ENCODE measurements around the gene SRD5A1. TPM values are rescaled to one million over a fixed set of nuclear protein-coding genes. Genes with fewer than 3 reads are reported as not detected.

The SRD5A1 gene
- polyA plus RNA-seq, 1 experiment = 20.9 TPM

- ChIA-PET POLR2A (no interaction called here), CTCF (no interaction called here)
- DNase-seq (ENCODE audit: low read depth) = no peak
- TF ChIP-seq CTCF (IDR thresholded peaks at IDR 0.05; ENCODE audit: insufficient read depth, low read depth, low read length) = no peak
- no peaks in the 10 kb centered on the region for H3K36me3 ChIP-seq (ENCODE audit: control insufficient read depth, insufficient read depth, low read length)
- no peaks in the 10 kb centered on the region; the same call in 1 of the 2 replicates for H3K27me3 ChIP-seq (ENCODE audit: control insufficient read depth, insufficient read depth, low read length)
- H3K4me3 ChIP-seq (ENCODE audit: low read depth, low read length) = no peak overlapping the region
Measured at GRCh38 chr5:6680922-6681321, 47.7 kb downstream of the SRD5A1 start.

- ChIA-PET POLR2A (no interaction called here), CTCF (no interaction called here)
- H3K27me3 ChIP-seq (ENCODE audit: control insufficient read depth, insufficient read depth, low read length) = no peaks in the 10 kb centered on the region; the same call in 1 of the 2 replicates
- no peaks in the 10 kb centered on the region for H3K36me3 ChIP-seq (ENCODE audit: control insufficient read depth, insufficient read depth, low read length)
- DNase-seq (ENCODE audit: low read depth) = no peak
- TF ChIP-seq CTCF (IDR thresholded peaks at IDR 0.05; ENCODE audit: insufficient read depth, low read depth, low read length) = no peak
- H3K4me3 ChIP-seq (ENCODE audit: low read depth, low read length) = no peak overlapping the region
Measured at GRCh38 chr5:6681682-6682081, 48.4 kb downstream of the SRD5A1 start.

- DNase-seq (ENCODE audit: low read depth) = no peak
- CTCF ChIA-PET = no interaction called here
- Histone ChIP-seq H3K27me3 (ENCODE audit: control insufficient read depth, insufficient read depth, low read length) (no peaks in the 10 kb centered on the region; the same call in 1 of the 2 replicates), H3K4me3 (ENCODE audit: low read depth, low read length) (no peak overlapping the region), H3K36me3 (ENCODE audit: control insufficient read depth, insufficient read depth, low read length) (no peaks in the 10 kb centered on the region)
- TF ChIP-seq CTCF (IDR thresholded peaks at IDR 0.05; ENCODE audit: insufficient read depth, low read depth, low read length) = no peak
- POLR2A ChIA-PET = no interaction called here
Measured at GRCh38 chr5:6682239-6682638, 49.0 kb downstream of the SRD5A1 start.

- Histone ChIP-seq H3K27me3 (ENCODE audit: control insufficient read depth, insufficient read depth, low read length) (peaks cover 2% of the 10 kb centered on the region; the same call in 1 of the 2 replicates), H3K4me3 (ENCODE audit: low read depth, low read length) (no peak overlapping the region), H3K36me3 (ENCODE audit: control insufficient read depth, insufficient read depth, low read length) (no peaks in the 10 kb centered on the region)
- POLR2A ChIA-PET = no interaction called here
- no peak for DNase-seq (ENCODE audit: low read depth)
- TF ChIP-seq CTCF (IDR thresholded peaks at IDR 0.05; ENCODE audit: insufficient read depth, low read depth, low read length) = no peak
- CTCF ChIA-PET = no interaction called here
Measured at GRCh38 chr5:6683241-6683640, 50.0 kb downstream of the SRD5A1 start.

- Histone ChIP-seq H3K36me3 (ENCODE audit: control insufficient read depth, insufficient read depth, low read length) (no peaks in the 10 kb centered on the region), H3K27me3 (ENCODE audit: control insufficient read depth, insufficient read depth, low read length) (peaks cover 2% of the 10 kb centered on the region; the same call in 1 of the 2 replicates), H3K4me3 (ENCODE audit: low read depth, low read length) (no peak overlapping the region)
- CTCF ChIA-PET = no interaction called here
- POLR2A ChIA-PET = no interaction called here
- TF ChIP-seq CTCF (IDR thresholded peaks at IDR 0.05; ENCODE audit: insufficient read depth, low read depth, low read length) = no peak
- DNase-seq (ENCODE audit: low read depth) = no peak
Measured at GRCh38 chr5:6684075-6684474, 50.8 kb downstream of the SRD5A1 start.
